ENCODE measurements around the gene CELSR1. TPM values are rescaled to one million over a fixed set of nuclear protein-coding genes. Genes with fewer than 3 reads are reported as not detected.

Gene CELSR1
- total RNA-seq, 1 donor from 2014 or later, result 5.1 TPM

GRCh38 chr22:46336119-46337078 is 201.0 kb downstream of the CELSR1 start:
- peaks cover 18% of the 10 kb centered on the region for H3K4me1 Mint-ChIP-seq
- no peaks in the 10 kb centered on the region for H3K9me3 Mint-ChIP-seq
- DNase-seq (ENCODE audit: low read depth, low spot score), result no peak
- peak overlapping the region; percentile 98 for H3K4me3 Mint-ChIP-seq
- H3K36me3 Mint-ChIP-seq (ENCODE audit: low read depth), result peaks cover 10% of the 10 kb centered on the region
- H3K27me3 Mint-ChIP-seq (ENCODE audit: low read depth), result no peaks in the 10 kb centered on the region
- H3K27ac Mint-ChIP-seq (ENCODE audit: unreplicated experiment), result no peak overlapping the region
- no peak for TF ChIP-seq CTCF (conservative IDR thresholded peaks at IDR 0.05)

GRCh38 chr22:46335201-46336118 is 202.0 kb downstream of the CELSR1 start, which contains the start of gene TRMU:
Gene TRMU, plus strand, starts transcription at chr22:46335714. Its CDS starts 51 bp downstream, at chr22:46335765.
- H3K9me3 Mint-ChIP-seq, result no peaks in the 10 kb centered on the region
- peak within 1 kb of the TSS; percentile 5 for H3K27ac Mint-ChIP-seq (ENCODE audit: unreplicated experiment)
- H3K27me3 Mint-ChIP-seq (ENCODE audit: low read depth), result no peaks in the 10 kb centered on the region
- DNase-seq (ENCODE audit: low read depth, low spot score), result peak; percentile 74
- H3K4me1 Mint-ChIP-seq, result peaks cover 18% of the 10 kb centered on the region
- H3K36me3 Mint-ChIP-seq (ENCODE audit: low read depth), result peaks cover 10% of the 10 kb centered on the region
- H3K4me3 Mint-ChIP-seq, result peak within 1 kb of the TSS; percentile 98
- no peak for TF ChIP-seq CTCF (conservative IDR thresholded peaks at IDR 0.05)

GRCh38 chr22:46331496-46331895 is 205.9 kb downstream of the CELSR1 start:
- H3K36me3 Mint-ChIP-seq (ENCODE audit: low read depth), result peaks cover 6% of the 10 kb centered on the region
- no peak overlapping the region for H3K4me3 Mint-ChIP-seq
- no peak for DNase-seq (ENCODE audit: low read depth, low spot score)
- no peak for TF ChIP-seq CTCF (conservative IDR thresholded peaks at IDR 0.05)
- H3K27me3 Mint-ChIP-seq (ENCODE audit: low read depth), result no peaks in the 10 kb centered on the region
- no peak overlapping the region for H3K27ac Mint-ChIP-seq (ENCODE audit: unreplicated experiment)
- H3K9me3 Mint-ChIP-seq, result no peaks in the 10 kb centered on the region
- H3K4me1 Mint-ChIP-seq, result peaks cover 12% of the 10 kb centered on the region

GRCh38 chr22:46330426-46330825 is 207.0 kb downstream of the CELSR1 start:
- peaks cover 8% of the 10 kb centered on the region for H3K4me1 Mint-ChIP-seq

More at GRCh38 chr22:46330426-46330825, 207.0 kb downstream of the CELSR1 start:
- H3K27me3 Mint-ChIP-seq (ENCODE audit: low read depth), result no peaks in the 10 kb centered on the region
- no peak for TF ChIP-seq CTCF (conservative IDR thresholded peaks at IDR 0.05)
- H3K4me3 Mint-ChIP-seq, result no peak overlapping the region
- no peak overlapping the region for H3K27ac Mint-ChIP-seq (ENCODE audit: unreplicated experiment)
- H3K36me3 Mint-ChIP-seq (ENCODE audit: low read depth), result peaks cover 8% of the 10 kb centered on the region
- no peaks in the 10 kb centered on the region for H3K9me3 Mint-ChIP-seq
- DNase-seq (ENCODE audit: low read depth, low spot score), result no peak

Data from neural crest cell (in vitro differentiated cells).